22Rv1 (cell line): ENCODE results near the gene DNAH9.

Source experiments
- ZFX ChIP-seq: fragments of 450-650 bp; IDR thresholded peaks from 2 replicates; pipeline ENCODE4 v1.6.1; 2017; ENCODE audit warnings: antibody characterized with exemption, borderline replicate concordance
- TF ChIP-seq, protein P1 (sequence below): fragments of 450-650 bp; IDR thresholded peaks from 2 replicates; pipeline ENCODE4 v1.5.1; 2017; ENCODE audit warnings: mild to moderate bottlenecking

DNA sequence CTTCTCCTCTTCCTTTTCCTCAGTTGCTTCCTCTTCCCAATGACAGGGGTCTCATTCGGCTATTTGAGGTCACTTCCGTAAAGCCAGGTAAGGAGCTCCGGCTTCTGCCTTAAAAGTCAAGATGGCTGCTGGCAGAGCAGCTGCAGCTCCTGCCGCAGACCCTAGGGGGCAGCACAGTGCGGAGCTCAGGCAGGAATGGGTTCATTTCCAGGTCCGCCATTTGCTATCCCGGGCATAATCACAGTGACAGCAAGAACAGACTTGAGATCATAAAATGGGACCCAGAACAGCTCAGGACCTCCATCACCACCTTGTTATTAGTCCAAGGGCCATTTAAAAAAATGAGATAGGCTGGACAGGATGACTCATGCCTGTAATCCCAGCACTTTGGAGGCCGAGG lies 199.5 kb downstream of the DNAH9 start:
- TF ChIP-seq, protein P1, sequence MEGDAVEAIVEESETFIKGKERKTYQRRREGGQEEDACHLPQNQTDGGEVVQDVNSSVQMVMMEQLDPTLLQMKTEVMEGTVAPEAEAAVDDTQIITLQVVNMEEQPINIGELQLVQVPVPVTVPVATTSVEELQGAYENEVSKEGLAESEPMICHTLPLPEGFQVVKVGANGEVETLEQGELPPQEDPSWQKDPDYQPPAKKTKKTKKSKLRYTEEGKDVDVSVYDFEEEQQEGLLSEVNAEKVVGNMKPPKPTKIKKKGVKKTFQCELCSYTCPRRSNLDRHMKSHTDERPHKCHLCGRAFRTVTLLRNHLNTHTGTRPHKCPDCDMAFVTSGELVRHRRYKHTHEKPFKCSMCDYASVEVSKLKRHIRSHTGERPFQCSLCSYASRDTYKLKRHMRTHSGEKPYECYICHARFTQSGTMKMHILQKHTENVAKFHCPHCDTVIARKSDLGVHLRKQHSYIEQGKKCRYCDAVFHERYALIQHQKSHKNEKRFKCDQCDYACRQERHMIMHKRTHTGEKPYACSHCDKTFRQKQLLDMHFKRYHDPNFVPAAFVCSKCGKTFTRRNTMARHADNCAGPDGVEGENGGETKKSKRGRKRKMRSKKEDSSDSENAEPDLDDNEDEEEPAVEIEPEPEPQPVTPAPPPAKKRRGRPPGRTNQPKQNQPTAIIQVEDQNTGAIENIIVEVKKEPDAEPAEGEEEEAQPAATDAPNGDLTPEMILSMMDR: peak; percentile 80
- TF ChIP-seq ZFX: no peak
